ENCODE data around the gene AHCYL1.

- TF ChIP-seq CTCF (IDR thresholded peaks at IDR 0.05; ENCODE audit: poor library complexity) (no peak), EZH2 (IDR thresholded peaks at IDR 0.05; ENCODE audit: borderline replicate concordance) (no peak), EZH2phosphoT487 (IDR thresholded peaks at IDR 0.05; ENCODE audit: low read depth, severe bottlenecking, unreplicated experiment) (no peak)
Observed at GRCh38 chr1:109971559-109971958, 13.0 kb upstream of the AHCYL1 start.

Measured in hepatocyte (in vitro differentiated cells).